ELF-1 (cell line): ENCODE data around the gene KDM4B.

Experiments
- DNase-seq: peaks from one replicate; pipeline ENCODE4 v3.0.0-alpha.2; 2016; ENCODE audit warnings: low read depth, low spot score

KDM4B gene

GRCh38 chr19:5032101-5032967, 63.4 kb downstream of the KDM4B start:
- no peak for DNase-seq

- DNase-seq, result no peak
These were observed 66.3 kb downstream of the KDM4B start for GRCh38 chr19:5035105-5035761.

GRCh38 chr19:5035793-5036697, 67.1 kb downstream of the KDM4B start:
- no peak for DNase-seq

- no peak for DNase-seq
These were observed 68.0 kb downstream of the KDM4B start for GRCh38 chr19:5036698-5037563.

GRCh38 chr19:5037936-5038335, 69.0 kb downstream of the KDM4B start:
- no peak for DNase-seq

GRCh38 chr19:5038631-5039271, 69.8 kb downstream of the KDM4B start:
- no peak for DNase-seq

GRCh38 chr19:5039642-5040543, 71.0 kb downstream of the KDM4B start:
- no peak for DNase-seq

- no peak for DNase-seq
These were observed 71.7 kb downstream of the KDM4B start for GRCh38 chr19:5040544-5041167.

- no peak for DNase-seq
These were observed 72.4 kb downstream of the KDM4B start for GRCh38 chr19:5041168-5041912.

- no peak for DNase-seq
These were observed 72.9 kb downstream of the KDM4B start for GRCh38 chr19:5041913-5042187.

- DNase-seq, result peak; percentile 60
These were observed 73.6 kb downstream of the KDM4B start for GRCh38 chr19:5042556-5042955.

GRCh38 chr19:5045029-5045428, 76.1 kb downstream of the KDM4B start:
- DNase-seq, result no peak

GRCh38 chr19:5045956-5046338, 77.0 kb downstream of the KDM4B start:
- DNase-seq, result no peak

- no peak for DNase-seq
These were observed 77.6 kb downstream of the KDM4B start for GRCh38 chr19:5046339-5047039.

- no peak for DNase-seq
These were observed 78.5 kb downstream of the KDM4B start for GRCh38 chr19:5047251-5047935.

- DNase-seq, result peak; percentile 97
These were observed 79.3 kb downstream of the KDM4B start for GRCh38 chr19:5048091-5048726.
